Testis (tissue), 3 donors: ENCODE measurements around the gene SLC18A2. TPM values are rescaled to one million over a fixed set of nuclear protein-coding genes. Genes with fewer than 3 reads are reported as not detected.

Experiments used
- DNase-seq: peaks from one replicate; pipeline ENCODE4 v3.0.0-alpha.2; 2019
- H3K27ac ChIP-seq, 2 donors: fragments of 200-600 bp; sonication (generic); one replicate each; pipeline ENCODE4 v1.5.1; 2019
- H3K27me3 ChIP-seq: fragments of 200-600 bp; sonication (generic); one replicate; pipeline ENCODE4 v1.5.1; 2019
- H3K36me3 ChIP-seq: fragments of 200-600 bp; sonication (generic); one replicate; pipeline ENCODE4 v1.5.1; 2017; ENCODE audit warnings: low read depth; ENCODE audit errors: missing control alignments
- H3K4me1 ChIP-seq: fragments of 200-600 bp; sonication (generic); one replicate; pipeline ENCODE4 v1.5.1; 2019
- H3K4me3 ChIP-seq, 2 donors: fragments of 200-600 bp; sonication (generic); one replicate each; pipeline ENCODE4 v1.5.1; 2017 to 2019
- H3K9me3 ChIP-seq: fragments of 200-600 bp; sonication (generic); one replicate; pipeline ENCODE4 v1.5.1; 2017
- POLR2A ChIP-seq: fragments of 450-650 bp; IDR thresholded peaks from one replicate; pipeline ENCODE4 v1.6.1; 2017; ENCODE audit warnings: antibody characterized with exemption, mild to moderate bottlenecking, moderate library complexity
- WGBS, 2 donors: methylation state at CpG; one replicate each; pipeline ENCODE4 v1.1.5; 2018; 5-methylcytosine and 5-hydroxymethylcytosine counted together
- intact Hi-C: fragments of 100-400 bp; cut with DNase I; formaldehyde crosslinking; loops from one replicate; pipeline ENCODE4 v1.15.1; 2023; ENCODE audit warnings: low total_unique reads
- polyA plus RNA-seq: library from polyadenylated mRNA; stranded (reverse); fragments of 350-450 nt; fragmentation: Illumina TruSeq; extraction: RNeasy Lipid Tissue Mini Kit (QIAGEN cat#74804); gene quantifications from one replicate; pipeline ENCODE4 v1.2.3, GENCODE V29; 2014; ENCODE audit warnings: low read depth, low replicate concordance; ENCODE audit not compliant: insufficient read depth
- total RNA-seq, 2 donors: library from RNA; depleted of rRNA; stranded (reverse); fragments of >200 nt; gene quantifications; one replicate each; pipeline ENCODE4 v1.2.3, GENCODE V29; 2016
- TF ChIP-seq, protein P1 (sequence below), 3 experiments: fragments of 450-650 bp in 2 of 3; fragments of 200-600 bp in 1 of 3; sonication (generic) in 1 of 3; IDR thresholded peaks; one replicate each; pipeline ENCODE4 v1.5.1; 2016 to 2019; ENCODE audit warnings: antibody characterized with exemption in 3 of 3, mild to moderate bottlenecking in 2 of 3, moderate library complexity in 1 of 3

Gene SLC18A2
- total and polyA plus RNA-seq, 3 donors from 2014 or later: 1.9 to 2.4 (median 2.0) TPM

DNA sequence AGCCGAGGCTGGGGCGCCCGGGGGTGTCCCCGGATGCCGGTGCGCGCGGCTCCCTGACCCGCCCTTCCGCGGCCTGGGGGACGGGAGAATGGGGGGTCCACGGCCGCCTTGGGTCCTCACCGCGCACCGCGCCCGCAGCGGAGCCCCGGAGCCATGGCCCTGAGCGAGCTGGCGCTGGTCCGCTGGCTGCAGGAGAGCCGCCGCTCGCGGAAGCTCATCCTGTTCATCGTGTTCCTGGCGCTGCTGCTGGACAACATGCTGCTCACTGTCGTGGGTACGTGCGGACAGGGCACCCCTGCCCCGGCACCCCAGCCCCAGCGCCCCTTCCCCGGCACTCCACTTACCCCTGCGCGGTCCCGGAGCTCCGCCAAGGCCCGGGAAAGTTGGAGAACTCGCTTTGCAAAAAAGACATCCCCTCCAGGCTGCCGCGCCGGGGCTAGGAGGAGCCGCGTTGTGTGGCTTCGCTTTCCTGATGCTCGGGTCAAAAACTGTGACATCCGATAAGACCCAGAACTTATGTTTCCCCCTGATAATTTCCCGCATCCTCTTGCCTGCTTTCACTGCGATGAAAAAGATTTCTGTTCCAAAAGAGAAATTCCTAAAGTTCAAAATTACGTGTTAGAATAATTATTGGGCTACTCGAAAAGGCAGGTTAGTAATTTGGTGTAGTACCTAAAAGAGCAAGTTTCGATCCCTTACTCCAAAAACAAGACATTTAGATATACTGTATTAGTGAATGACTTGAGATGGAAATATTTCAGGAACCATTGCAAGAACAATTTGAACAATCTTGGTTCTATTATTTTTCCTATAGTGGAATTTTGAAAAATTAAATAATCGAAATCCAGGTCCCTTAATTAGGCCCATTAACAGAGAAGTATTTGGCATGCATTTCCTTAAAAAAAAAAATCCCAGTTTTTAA is 888 bp downstream of the SLC18A2 start:
- intact Hi-C loops: no loop called here
- H3K9me3 ChIP-seq: no peaks in the 10 kb centered on the region
- peak; percentile 46 for DNase-seq
- WGBS, 2 donors: 5 to 15% methylated on average over 12 to 42 of the region's 56 CpGs
- no peaks in the 10 kb centered on the region for H3K27me3 ChIP-seq
- H3K36me3 ChIP-seq: no peaks in the 10 kb centered on the region
- H3K4me1 ChIP-seq: no peaks in the 10 kb centered on the region
- TF ChIP-seq, protein P1, sequence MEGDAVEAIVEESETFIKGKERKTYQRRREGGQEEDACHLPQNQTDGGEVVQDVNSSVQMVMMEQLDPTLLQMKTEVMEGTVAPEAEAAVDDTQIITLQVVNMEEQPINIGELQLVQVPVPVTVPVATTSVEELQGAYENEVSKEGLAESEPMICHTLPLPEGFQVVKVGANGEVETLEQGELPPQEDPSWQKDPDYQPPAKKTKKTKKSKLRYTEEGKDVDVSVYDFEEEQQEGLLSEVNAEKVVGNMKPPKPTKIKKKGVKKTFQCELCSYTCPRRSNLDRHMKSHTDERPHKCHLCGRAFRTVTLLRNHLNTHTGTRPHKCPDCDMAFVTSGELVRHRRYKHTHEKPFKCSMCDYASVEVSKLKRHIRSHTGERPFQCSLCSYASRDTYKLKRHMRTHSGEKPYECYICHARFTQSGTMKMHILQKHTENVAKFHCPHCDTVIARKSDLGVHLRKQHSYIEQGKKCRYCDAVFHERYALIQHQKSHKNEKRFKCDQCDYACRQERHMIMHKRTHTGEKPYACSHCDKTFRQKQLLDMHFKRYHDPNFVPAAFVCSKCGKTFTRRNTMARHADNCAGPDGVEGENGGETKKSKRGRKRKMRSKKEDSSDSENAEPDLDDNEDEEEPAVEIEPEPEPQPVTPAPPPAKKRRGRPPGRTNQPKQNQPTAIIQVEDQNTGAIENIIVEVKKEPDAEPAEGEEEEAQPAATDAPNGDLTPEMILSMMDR (IDR thresholded peaks at IDR 0.05): no peak
- TF ChIP-seq POLR2A: no peak
- H3K27ac ChIP-seq: no peak overlapping the region
- peak overlapping the region; percentile 31 to 52 for H3K4me3 ChIP-seq

DNA sequence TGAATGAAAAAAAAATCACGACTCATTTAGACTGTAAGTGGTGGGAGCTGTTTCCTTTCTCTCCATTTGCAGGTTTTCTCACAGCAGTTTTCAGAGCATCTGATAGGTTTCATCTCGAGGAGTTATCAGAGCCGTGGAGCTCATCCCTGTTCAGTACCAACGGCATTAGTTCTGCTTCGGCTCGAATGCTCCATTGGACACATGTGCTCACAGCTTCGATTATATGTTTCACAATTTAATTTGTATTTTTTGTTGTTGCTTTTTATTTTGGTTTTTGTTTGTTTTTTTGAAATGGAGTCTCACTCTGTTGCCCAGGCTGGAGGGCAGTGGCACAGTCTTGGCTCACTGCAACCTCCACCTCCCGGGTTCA is 1.5 kb downstream of the SLC18A2 start:
- WGBS, 2 donors: 62 to 77% methylated on average over 8 of the region's 8 CpGs
- H3K27ac ChIP-seq: no peak overlapping the region
- H3K27me3 ChIP-seq: no peaks in the 10 kb centered on the region

DNA sequence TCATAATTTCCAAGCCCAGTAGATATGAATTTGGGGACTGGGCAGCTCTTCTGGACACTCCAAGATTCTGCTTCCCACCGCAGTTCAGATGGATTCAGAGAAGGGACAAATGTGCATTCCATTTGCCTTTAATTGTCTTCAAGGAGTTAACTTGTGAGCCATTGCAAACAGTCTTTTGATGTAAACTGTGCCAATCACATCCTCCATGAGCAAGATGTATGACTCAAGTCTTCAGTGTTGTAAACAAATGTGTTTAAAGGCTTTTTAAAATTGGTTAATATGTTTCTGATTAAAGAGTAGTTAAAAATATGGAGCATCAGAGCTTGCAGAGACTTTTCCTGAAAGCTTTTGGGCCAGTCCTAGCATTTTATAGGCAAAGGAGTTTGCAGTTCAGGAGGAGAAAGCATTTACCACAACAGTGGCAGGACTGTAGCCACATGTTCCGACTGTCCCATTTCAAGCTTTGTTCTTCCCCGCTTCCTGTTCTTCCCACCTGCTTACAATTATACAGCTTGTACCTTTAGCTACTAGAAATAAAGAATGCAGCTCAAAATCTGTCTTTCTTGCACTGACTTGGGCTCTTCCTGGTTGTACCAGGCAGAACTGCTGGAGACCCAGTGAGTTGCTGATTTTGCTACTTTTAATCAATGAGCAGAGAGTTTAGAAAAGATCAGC is 6.2 kb downstream of the SLC18A2 start:
- Histone ChIP-seq H3K9me3 (no peaks in the 10 kb centered on the region), H3K36me3 (no peaks in the 10 kb centered on the region), H3K27ac (no peak overlapping the region), H3K4me1 (no peaks in the 10 kb centered on the region), H3K4me3 (no peak overlapping the region), H3K27me3 (no peaks in the 10 kb centered on the region)
- intact Hi-C loops: no loop called here
- DNase-seq: no peak
- TF ChIP-seq POLR2A: no peak
- TF ChIP-seq, protein P1 (IDR thresholded peaks at IDR 0.05): no peak
- 83 to 90% methylated on average over 3 of the region's 3 CpGs for WGBS, 2 donors

More for the DNA sequence above, 1.5 kb downstream of the SLC18A2 start:
- intact Hi-C loops: no loop called here
- H3K36me3 ChIP-seq: no peaks in the 10 kb centered on the region
- no peaks in the 10 kb centered on the region for H3K4me1 ChIP-seq
- TF ChIP-seq POLR2A: no peak
- TF ChIP-seq, protein P1 (IDR thresholded peaks at IDR 0.05): no peak
- no peak overlapping the region for H3K4me3 ChIP-seq
- no peak for DNase-seq
- no peaks in the 10 kb centered on the region for H3K9me3 ChIP-seq

DNA sequence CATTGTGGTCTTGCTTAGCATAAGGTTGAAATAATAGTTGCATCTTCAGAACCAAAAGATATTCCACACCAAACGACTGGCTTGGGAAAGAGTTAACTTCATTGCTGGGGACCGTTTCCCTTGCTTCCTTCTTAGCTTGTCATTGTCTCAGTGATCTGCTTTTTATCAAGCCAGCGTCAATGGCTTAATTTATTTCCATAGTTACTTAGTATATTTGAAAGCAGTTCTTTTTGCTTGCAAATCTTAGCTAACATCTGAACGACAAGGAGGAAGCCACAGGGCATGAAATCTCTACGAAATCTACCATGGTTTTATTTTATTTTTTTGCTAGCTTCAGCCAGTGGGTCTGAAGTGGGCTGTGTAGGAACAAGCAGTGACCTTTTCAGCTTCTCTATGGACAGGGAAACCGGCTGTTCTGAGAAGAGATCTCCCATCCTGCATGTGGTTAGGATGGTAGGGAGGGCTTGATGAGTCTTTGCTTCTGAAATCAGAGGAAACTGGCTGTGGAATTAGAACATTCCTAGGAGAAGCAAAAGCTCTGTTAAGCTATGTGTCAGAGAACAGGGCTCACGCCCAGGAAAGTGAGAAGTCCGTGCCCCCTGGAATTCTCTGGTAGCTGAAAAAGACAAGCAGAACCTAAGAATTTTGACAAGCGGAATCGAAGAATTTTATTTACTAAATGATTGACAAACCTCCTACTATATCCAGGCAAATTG is 8.0 kb downstream of the SLC18A2 start:
- Histone ChIP-seq H3K9me3 (no peaks in the 10 kb centered on the region), H3K36me3 (no peaks in the 10 kb centered on the region), H3K4me3 (no peak overlapping the region), H3K27me3 (no peaks in the 10 kb centered on the region), H3K4me1 (no peaks in the 10 kb centered on the region), H3K27ac (no peak overlapping the region)
- no peak for DNase-seq
- intact Hi-C loops: no loop called here
- TF ChIP-seq POLR2A: no peak
- TF ChIP-seq, protein P1 (IDR thresholded peaks at IDR 0.05): no peak
- WGBS, 2 donors: 54 to 61% methylated on average over 10 of the region's 10 CpGs
